NCI-H2107 treated with DMSO at 0.1 percent for 48 hours (cell line): ENCODE data around the gene DDX41.
"Not testable (repeated sequence)": the region's sequence is repeated elsewhere in the genome, so short reads cannot be mapped to it uniquely, and the experiment has no call there.

Experiments used
- DNase-seq: peaks from one replicate; lab custom pipeline; 2025; ENCODE audit not compliant: unreplicated experiment; lab: John Stamatoyannopoulos, UW

Gene DDX41

DNA sequence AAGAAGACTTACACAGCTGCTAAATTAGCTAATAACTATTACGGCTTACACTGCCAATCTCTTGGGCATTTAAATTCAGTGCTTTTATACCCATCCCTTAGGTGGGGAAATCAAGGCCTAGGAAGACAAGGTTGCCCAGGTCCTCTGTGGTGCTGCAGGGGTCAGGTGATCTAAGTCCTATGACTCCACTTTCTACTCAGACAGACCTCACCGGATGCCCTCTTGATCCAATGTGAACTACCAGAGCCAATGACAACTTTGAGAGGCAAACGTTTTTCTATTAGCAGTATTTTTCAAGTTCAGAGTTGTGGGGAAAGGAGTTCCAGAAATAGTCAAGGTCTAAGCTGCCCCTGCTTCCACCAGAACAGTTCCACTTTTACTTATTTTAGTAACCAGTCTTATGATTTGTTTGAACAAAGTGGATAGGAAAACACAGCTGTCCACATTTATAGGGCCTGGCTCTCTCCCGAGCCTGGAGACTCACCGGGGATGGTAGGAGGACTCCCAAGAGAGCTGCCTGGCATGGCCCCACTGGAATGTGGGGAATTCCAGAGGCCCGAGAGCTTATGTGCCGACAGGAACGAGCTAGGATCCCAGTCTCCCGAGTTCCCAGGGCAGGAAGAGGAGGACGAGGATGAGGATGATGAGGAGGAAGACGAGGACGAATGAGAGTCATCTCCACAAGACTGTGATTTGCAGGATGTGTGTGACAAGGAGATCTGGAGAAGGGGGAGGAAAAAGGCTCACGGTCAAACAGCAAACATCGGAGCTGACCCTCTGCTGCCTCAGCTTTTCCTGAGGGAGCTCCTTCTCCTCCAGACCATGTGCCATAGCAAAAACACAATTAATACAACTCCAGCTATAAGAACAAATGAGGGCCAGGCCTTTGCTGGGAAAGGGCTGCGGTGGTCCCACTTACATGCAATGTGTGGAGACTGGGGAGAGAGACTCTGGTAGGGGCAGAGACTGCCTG is 20.9 kb upstream of the DDX41 start:
- no peak for DNase-seq

DNA sequence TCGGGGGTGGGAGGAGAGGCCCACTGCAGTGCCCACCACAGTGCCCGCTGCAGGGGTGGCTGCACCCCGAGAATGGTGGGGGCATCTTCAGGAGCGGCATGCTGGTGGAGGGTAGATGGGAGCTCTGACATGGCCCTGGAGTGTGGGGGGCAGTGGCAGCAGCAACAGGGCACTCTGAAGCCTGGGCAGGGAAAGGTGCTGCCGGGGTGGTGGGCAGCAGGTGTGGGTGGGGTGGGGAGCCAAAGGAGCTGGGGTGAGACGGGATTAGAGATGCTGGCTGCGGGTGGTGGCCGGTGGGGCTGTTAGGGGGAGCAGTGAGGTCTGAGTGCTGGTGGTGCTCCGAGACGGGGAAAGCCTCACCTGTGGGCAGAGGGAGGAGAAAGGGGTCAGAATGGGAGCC is 19.6 kb upstream of the DDX41 start:
- DNase-seq, result no peak

DNA sequence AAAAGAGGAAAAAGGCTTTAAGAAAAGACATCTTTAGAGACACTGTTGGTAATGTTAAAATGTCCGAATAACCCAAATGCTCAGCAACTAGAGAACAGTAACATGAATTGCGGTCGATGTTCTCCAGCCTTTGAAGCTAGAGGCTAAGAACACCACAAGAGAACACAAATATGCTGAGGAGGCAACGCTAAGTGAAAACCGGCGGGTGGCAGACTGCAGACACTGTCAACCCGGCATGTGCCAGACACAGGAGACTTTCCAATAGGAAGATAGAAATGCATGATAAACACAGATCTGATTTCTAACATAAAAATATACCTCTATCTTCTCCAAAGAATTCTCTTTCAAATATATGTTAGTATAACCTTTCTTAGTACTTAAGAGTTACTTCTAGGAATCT is 18.4 kb upstream of the DDX41 start:
- no peak for DNase-seq

DNA sequence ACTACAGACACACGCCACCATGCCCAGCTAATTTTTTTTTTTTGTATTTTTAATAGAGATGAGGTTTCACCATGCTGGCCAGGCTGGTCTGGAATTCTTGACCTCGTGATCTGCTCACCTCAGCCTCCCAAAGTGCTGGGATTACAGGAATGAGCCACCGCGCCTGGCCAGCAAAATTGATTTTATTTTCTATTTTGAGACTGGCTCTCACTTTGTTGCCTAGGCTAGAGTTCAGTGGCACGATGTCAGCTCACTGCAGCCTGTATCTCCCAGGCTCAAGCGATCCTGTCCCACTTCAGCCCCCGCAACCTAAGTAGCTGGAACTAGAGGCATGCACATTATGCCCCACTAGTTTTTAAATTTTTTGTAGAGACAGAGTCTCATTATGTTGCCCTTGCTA is 17.7 kb upstream of the DDX41 start:
- not testable (repeated sequence) for DNase-seq

DNA sequence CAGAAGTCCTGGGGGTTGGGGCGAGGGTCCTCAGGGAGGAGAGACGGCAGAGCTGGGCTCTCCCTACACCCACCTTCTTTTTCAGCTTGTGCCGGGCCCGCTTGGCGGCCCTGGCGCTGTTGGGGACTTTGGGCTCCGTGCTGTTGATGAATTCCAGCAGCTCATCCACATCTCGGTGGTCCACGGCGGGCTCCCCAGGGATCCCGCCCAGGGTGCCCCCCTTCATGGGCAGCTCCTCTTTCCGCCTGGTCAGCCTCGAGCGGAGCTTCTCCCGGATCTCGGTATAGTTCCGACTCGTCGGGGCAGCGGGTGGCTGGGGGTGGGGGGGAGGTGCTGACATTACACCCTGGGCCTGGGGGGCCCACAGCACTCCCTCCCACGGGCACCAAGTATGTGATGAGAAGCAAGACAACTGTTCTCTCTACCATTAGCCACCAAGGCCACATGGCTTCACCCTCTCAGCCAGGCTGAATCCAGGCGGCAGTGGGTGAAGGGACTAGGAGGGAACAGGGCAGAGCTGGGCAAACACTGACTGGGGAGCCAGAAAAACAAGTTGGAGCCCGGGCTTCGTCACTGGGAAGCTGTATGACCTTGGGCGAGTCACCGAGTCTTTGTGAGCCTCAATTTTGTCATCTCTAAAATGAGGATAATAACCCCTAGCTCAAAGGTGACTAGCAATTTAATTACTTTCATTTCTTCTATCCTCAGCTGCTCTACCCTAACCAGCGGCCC is 14.6 kb upstream of the DDX41 start:
- no peak for DNase-seq

DNA sequence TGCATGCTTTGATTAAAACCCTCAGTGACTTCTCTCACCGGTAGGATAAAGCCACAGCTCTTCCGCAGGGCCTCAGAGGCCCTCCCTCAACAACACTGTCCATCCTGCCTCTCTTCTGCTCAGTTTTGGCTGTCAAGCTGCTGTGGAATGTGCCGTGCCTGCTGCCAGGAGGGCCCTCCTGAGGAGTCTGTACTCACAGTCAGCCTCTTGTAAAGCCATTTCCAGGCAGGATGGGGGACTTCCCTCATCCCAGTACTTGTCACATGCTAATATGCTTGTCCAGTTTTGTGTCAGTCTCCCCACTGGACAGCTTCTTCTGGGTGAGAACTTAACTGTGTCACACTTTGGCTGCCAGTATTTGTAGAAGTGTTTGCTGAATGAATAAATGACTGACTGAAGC is 13.9 kb upstream of the DDX41 start:
- no peak for DNase-seq

DNA sequence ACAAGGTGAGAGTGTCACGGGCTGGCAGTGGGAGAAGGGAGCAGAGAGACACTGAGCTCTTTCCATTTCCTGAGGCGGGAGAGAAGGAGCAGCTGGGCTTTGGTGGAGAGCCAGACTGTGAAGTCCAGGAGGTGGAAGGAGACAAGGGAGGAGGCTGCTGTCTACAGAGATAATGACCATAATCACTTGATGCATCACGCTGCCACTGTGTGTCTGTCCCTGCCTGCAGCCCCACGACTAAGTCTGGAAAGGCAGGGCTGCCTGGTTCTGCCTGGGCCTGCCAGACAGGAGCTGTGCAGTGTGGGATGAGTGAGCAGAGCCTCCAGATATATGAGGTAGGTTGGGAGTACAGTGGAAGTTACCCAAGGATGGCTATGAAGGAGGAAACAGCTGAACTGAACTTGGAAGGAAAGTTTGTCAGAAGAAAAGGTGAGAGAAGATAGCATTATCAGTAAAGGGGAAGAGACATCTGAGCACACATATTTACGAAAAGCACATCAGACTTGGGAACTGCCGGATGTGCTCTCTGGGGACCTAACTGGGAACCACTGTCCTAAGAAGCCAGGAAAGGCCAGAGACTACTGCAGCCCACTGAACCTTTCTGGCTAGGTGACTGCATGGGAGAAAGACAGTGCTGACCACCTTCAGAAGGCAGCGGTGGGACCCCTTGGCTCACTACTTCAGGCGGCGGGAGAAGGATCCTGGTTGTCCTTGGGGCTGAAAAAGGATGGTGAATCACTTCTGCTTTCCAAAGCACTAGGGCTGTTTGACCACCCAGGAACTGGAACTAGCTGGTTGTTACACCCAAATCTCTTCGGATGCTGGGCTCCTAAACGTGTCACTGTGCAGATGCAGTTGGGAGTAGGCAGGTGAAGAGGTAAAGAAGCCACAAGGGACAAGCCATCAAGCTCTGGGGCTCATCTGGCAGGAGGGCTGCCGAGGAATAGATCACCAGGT is 12.8 kb upstream of the DDX41 start:
- DNase-seq, result no peak

DNA sequence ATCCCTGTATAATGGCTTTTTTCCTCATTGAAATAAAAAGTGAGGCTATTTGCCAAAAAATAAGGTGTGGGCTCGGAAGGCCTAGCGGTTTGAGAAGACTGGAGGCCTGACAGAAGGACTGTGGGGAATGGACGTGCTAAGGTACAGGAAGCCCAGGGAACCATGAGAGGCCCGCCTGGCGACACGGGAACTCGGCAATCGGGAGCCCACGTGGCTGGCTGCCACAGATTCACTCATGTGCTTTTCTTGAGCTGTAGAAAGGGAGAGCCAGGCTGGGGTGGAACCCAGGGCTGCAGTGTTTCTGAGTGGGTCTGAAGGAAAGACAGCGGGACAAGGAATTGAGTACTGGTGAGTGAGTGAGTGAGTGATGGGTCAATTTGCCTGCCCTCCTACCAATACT is 11.9 kb upstream of the DDX41 start:
- no peak for DNase-seq

DNA sequence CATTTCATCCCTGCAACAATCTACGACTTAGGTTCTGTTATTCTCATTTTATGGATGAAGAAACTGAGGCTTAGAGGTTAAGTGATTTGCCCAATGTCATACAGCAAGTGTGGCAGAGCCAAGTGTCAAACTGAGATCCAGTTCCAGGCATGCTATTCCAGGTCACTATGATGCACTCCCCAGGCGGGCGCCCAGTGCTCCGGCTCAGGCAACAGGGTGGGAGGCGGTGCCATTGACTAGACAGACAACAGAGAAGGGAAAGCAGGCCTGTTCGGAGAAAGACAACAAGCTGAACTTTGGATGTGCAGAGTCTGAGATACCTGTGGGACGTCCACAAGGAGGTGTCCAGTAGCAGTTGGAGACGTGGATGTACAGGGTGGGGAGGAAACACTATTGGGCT is 10.8 kb upstream of the DDX41 start:
- no peak for DNase-seq

DNA sequence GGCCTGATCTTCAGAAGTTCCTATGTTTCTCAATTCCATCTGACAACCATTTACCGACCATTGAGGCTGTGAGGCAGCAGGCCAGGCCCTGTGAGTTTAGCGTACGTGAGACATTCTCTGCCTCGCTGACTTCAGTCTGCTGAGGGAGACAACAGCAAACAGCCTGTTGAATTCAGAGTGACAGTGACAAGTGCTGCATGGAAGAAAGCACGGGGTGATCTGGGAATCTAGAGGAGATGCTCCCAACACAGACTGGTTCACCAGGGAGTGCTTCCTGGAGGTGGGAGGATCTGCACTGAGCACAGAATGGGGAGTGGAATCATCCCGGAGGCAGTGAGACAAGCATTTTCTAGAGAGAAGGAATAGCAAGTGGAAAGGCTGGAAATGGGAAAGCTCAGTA is 10.0 kb upstream of the DDX41 start:
- no peak for DNase-seq

DNA sequence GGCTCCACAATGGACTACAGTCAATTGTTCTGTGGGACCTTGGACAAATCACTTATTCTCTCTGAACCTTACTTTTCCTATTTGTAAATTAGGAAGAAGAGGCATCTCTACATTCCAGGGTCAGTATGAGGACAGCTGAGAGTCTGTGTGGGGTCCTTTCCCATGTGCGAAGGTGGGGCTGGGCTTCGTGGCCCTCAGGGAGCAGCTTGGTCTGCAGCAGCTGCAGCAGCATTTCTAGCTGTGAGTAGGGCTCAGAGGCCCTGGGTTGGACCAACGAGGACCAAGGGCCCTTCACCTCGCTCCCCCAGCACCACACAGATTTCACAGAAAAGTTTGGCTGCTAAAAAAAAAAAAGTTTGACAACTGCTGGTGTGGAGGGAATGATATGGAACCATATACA is 9.4 kb upstream of the DDX41 start:
- no peak for DNase-seq

DNA sequence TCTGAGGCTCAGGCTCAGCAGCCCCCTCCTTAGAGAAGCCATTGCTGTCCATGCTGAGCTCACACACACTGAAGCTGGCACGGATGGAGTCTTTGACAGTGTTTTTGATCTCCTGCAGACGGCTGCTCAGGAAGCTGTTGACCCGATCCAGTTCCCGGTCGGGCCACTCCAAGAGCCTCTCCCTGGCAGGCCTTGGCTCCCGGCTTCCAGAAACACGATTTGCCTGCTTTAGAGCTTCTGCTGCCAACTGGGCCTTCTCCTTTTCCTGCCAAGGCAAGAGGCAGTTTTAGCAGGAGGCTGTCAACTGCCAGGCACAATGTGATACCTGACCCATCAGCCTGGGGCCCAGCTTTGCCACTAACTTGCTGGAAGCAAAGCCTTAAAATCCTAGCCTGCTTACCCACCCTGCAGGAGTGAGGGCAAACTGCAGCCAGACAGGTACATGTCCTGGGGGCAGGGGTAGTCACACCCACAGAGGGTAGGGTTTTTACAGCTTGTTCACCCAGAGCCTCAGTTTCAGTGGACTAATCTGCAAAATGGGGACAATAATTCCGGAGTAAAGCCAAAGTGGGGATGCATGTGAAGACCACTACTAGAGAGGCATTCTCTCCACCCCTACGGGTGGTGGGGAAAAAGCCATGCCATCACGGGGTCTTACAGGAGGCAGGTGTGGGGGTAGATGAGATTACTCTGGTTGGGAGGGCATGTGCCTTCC is 8.3 kb upstream of the DDX41 start:
- DNase-seq, result no peak

DNA sequence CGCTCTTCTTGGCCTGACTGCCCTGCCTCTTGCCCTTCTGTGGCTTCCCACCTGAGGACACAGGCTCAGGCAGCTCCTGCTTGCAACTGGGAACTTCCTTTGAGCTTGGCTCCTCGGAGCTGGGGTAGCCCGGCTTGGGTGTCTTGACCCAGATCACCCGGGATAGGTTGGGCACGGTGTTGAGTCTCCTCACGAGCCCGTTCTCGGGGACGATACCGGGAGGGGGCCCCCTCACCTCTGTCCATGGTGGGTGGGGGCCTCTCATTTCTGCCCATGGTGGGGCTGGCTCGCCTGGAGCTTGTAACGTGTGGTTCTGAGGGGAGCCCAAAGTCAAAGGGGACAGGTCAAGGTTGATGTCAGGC is 7.8 kb upstream of the DDX41 start:
- no peak for DNase-seq

DNA sequence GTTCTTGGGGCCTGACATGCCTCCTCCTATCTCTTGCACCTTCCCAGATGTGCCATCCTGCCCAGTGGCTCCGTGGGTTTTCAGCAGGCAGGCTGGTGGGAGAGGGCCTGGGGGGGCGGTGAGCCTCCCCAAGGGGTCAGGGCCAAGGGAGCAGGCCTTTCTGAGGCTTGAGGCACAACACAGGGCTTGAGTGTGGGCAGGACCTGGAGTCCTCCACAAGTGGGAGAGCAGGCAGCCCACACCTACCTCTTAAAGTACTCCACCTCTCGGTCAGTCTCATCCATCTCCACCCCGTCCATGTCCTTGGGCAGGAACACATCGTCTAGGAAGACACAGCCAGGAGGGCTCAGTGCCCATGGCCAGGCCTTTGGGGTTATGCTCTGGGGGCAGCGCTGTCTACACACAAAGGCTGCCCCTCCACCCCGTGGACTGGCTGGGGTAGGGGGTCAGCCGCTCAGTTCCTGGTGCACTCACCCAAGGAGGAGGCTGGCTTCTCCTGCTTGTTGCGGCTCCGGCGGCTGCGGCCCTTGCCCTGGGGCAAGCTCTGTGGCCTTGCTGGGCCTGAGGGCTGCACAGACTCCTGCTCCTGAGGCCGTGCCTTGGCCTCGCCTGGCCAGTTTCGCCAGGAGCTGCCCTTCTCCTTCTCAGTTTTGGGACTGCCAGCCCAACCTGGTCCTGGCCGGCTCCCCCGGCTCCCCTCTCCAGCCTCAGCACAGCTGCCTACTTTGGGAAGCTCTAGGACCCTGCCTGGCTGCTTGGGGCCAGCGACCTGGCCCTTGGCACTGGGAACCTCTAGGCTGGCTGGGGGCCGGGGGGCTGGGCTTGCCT is 7.2 kb upstream of the DDX41 start:
- DNase-seq, result no peak

DNA sequence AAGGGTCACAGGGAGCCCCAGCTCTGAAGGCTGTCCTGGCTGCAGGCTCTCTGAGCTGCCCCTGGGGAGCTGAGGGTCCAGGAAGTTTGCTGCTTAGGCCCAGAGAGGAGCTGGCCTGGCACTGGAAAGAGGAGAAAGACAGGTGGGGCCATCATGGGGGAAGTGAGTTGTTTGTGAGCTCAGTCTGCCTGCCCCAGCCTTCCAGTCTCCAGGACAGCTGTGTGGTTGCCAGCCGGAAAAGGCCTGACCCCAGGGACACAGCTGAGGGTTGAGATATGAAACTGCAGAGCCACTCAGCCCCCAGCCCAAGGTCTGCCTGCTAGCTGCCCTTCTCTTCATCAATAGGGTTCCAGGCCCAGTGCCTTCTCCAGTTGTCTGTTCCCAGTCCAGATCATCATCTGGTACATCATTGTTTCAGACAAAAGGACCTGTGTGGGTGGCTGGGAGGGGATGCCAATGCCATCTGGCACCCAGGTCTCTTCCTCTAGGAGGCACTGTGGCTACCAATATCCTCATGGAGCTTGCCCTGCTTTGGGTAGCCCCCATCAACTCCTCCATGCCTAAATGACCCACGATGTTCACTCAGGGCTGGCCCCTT is 4.3 kb upstream of the DDX41 start:
- no peak for DNase-seq

DNA sequence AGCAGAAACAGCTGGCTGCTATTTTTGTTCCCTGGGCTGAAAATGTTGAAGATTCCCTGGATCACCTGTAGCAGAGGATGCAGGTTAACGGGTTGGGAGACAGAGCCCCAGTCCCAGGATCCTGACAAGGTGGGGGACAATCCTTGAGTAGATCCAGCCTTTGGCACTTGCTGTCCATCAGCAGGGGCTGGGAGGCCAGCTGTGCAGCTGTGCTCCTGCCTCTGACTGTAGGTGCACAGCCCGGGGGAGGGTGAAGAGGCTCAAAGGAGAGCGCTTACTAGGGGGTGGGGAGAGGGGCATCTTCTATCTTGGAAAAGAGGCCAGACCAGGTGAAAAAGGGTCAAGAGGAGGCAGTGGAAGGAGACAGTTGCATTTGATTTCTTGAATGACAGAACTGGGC is 3.5 kb upstream of the DDX41 start:
- no peak for DNase-seq

DNA sequence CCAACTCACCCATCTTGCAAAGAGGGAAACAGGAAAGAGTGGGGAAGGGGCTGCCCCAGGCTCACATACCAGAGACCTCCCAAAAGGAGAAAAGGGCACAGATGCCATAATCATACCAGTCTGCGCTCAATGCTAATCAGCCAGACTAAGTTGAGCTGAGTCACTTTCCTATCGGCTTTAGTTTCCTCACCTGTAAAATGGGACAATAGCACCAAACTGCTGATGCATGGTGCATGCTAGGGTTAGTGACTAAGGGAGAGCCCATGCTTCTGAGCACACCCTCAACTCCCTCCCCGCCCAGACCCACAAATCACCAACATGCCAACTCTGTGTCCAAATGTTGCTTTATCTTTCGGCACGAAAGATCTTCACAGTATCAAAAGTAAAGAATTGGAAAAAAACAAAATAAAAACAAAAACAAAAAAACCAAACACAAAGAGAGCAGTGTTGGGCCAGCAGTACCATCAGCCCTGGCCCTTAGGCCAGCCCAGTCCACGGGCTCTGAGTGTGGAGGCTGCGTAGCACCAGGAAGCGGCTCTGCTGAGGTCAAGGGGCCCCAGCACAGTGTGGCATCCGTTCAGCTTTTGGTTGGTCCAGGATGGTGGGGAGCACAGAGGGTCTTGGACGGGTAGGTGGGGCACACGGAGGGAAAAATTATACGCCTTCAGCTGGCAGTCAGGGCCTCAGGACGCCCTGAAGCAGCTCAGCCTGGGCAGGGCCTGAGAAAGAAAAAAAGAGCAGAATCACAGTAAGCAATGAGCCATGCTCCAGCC is 2.9 kb upstream of the DDX41 start:
- DNase-seq, result no peak

DNA sequence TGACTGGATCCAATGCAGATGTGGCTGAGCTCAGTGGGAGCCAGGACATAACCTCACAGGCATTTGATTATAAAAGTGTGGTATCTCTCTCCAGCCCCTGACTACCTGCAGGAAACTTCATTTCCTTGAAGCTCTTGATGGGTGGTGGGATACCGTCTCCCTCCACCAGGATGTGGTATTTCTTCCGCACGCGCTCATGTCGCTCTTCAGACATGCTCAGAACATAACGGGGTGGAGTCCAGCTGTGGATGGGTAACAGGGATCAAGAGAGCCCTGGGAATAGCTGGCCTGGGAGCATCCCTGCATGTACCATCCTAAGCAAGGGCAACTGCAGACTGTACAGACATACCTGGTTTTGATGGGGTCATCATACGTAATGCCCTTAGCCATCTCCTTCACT is 1.2 kb downstream of the DDX41 start:
- DNase-seq, result no peak

DNA sequence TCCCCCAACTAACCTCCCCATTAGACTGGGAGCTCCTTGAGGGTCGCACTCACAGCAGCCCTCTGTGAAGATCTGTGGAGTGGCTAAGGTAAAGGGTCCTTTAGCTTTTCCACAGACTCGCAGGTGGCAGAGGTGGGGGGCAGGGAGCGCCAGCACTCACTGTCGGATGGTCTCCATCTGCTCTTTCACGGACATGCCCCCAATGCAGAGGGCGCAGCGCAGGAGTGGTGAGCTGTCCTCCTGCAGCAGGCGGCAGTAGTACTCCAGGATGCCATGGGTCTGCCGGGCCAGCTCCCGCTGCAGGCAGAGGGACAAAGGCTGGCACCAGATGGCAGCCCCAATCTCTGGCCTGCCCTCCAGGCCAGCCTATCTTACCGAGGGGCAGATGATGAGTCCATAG is 2.2 kb downstream of the DDX41 start:
- no peak for DNase-seq
